Dedifferentiated amniotic fluid mesenchymal stem cell (primary cell): ENCODE results near the gene DPF3.

Experiments
- DNase-seq: peaks from one replicate; pipeline ENCODE4 v3.0.0-alpha.2; 2016; ENCODE audit errors: extremely low spot score

Gene DPF3

GRCh38 chr14:72600551-72601330 lies 293.2 kb downstream of the DPF3 start:
- DNase-seq: no peak

GRCh38 chr14:72599579-72600470 lies 294.1 kb downstream of the DPF3 start:
- DNase-seq: no peak

GRCh38 chr14:72598306-72598705 lies 295.6 kb downstream of the DPF3 start:
- DNase-seq: no peak

GRCh38 chr14:72597252-72598233 lies 296.4 kb downstream of the DPF3 start:
- no peak for DNase-seq

- DNase-seq: no peak
These were observed 298.6 kb downstream of the DPF3 start for GRCh38 chr14:72595152-72595862.

- DNase-seq: no peak
These were observed 299.6 kb downstream of the DPF3 start for GRCh38 chr14:72594099-72594901.

GRCh38 chr14:72591391-72591790 lies 302.5 kb downstream of the DPF3 start:
- DNase-seq: no peak

GRCh38 chr14:72590577-72590976 lies 303.3 kb downstream of the DPF3 start:
- DNase-seq: no peak

GRCh38 chr14:72589652-72590051 lies 304.2 kb downstream of the DPF3 start:
- no peak for DNase-seq

GRCh38 chr14:72588521-72588920 lies 305.4 kb downstream of the DPF3 start:
- DNase-seq: no peak

GRCh38 chr14:72583316-72584272 lies 310.3 kb downstream of the DPF3 start:
- DNase-seq: no peak

GRCh38 chr14:72582582-72582981 lies 311.3 kb downstream of the DPF3 start:
- no peak for DNase-seq

GRCh38 chr14:72578514-72578913 lies 315.4 kb downstream of the DPF3 start:
- DNase-seq: no peak

GRCh38 chr14:72577521-72577920 lies 316.4 kb downstream of the DPF3 start:
- DNase-seq: no peak

GRCh38 chr14:72576258-72576657 lies 317.6 kb downstream of the DPF3 start:
- no peak for DNase-seq

- no peak for DNase-seq
These were observed 319.2 kb downstream of the DPF3 start for GRCh38 chr14:72574715-72575114.

GRCh38 chr14:72573725-72574417 lies 320.0 kb downstream of the DPF3 start:
- no peak for DNase-seq
